Measurements from ENCODE around the gene LAMB1.

LAMB1 gene

GRCh38 chr7:107996072-107996882 lies 6.7 kb downstream of the LAMB1 start:
- H3K4me3 ChIP-seq (ENCODE audit: control insufficient read depth, low read depth, low read length): no peak overlapping the region
- no peak for TF ChIP-seq CTCF (conservative IDR thresholded peaks at IDR 0.05; ENCODE audit: control insufficient read depth, insufficient read depth, low read depth, low read length)
- DNase-seq (ENCODE audit: low read depth): peak; percentile 61

- DNase-seq (ENCODE audit: low read depth): peak; percentile 90
- TF ChIP-seq CTCF (conservative IDR thresholded peaks at IDR 0.05; ENCODE audit: control insufficient read depth, insufficient read depth, low read depth, low read length): no peak
- H3K4me3 ChIP-seq (ENCODE audit: control insufficient read depth, low read depth, low read length): no peak overlapping the region
Observed at GRCh38 chr7:107995184-107996071, 7.5 kb downstream of the LAMB1 start.

- no peak for TF ChIP-seq CTCF (conservative IDR thresholded peaks at IDR 0.05; ENCODE audit: control insufficient read depth, insufficient read depth, low read depth, low read length)
- DNase-seq (ENCODE audit: low read depth): peak; percentile 72
- no peak overlapping the region for H3K4me3 ChIP-seq (ENCODE audit: control insufficient read depth, low read depth, low read length)
Observed at GRCh38 chr7:107994421-107995030, 8.4 kb downstream of the LAMB1 start.

- TF ChIP-seq CTCF (conservative IDR thresholded peaks at IDR 0.05; ENCODE audit: control insufficient read depth, insufficient read depth, low read depth, low read length): no peak
- no peak for DNase-seq (ENCODE audit: low read depth)
- no peak overlapping the region for H3K4me3 ChIP-seq (ENCODE audit: control insufficient read depth, low read depth, low read length)
Observed at GRCh38 chr7:107993891-107994291, 9.1 kb downstream of the LAMB1 start.

- DNase-seq (ENCODE audit: low read depth): peak; percentile 97
- no peak for TF ChIP-seq CTCF (conservative IDR thresholded peaks at IDR 0.05; ENCODE audit: control insufficient read depth, insufficient read depth, low read depth, low read length)
- no peak overlapping the region for H3K4me3 ChIP-seq (ENCODE audit: control insufficient read depth, low read depth, low read length)
Observed at GRCh38 chr7:107989618-107990373, 13.2 kb downstream of the LAMB1 start.

GRCh38 chr7:107982918-107983389 lies 20.0 kb downstream of the LAMB1 start:
- no peak overlapping the region for H3K4me3 ChIP-seq (ENCODE audit: control insufficient read depth, low read depth, low read length)
- DNase-seq (ENCODE audit: low read depth): peak; percentile 56
- no peak for TF ChIP-seq CTCF (conservative IDR thresholded peaks at IDR 0.05; ENCODE audit: control insufficient read depth, insufficient read depth, low read depth, low read length)

Data from fibroblast of mammary gland (primary cell).